Ovary (tissue), 9 donors: ENCODE data around the gene OR3A1. TPM values are rescaled to one million over a fixed set of nuclear protein-coding genes. Genes with fewer than 3 reads are reported as not detected.

Experiments used
- polyA plus RNA-seq, 2 donors: library from polyadenylated mRNA; stranded (reverse); fragments of 200-250 nt in 1 of 2; fragments of 350-450 nt in 1 of 2; fragmentation: Illumina TruSeq in 1 of 2; extraction: RNeasy Lipid Tissue Mini Kit (QIAGEN cat#74804) in 1 of 2; gene quantifications; one replicate each; pipeline ENCODE4 v1.2.3, GENCODE V29; 2013 to 2014
- total RNA-seq, 7 donors: library from RNA; depleted of rRNA in 2 of 7; stranded (reverse); fragments of >200 nt in 2 of 7; fragmentation: NEBNext Ultra II Directional in 3 of 7; extraction: Animal tissue kit (Norgen Biotek cat#: 25700) in 3 of 7; gene quantifications; one replicate each; pipeline versions ENCODE4 v1.1.0 to v1.2.4, GENCODE V29; 2016 to 2023
- donor health status: DM: no; HTN: no; CAD: no; lungs with moderate emphysema.
- donor health status: DM: no; HTN: no; CAD: no.
- donor health status: Bipolar disorder and iron deficiency.
- donor health status: DM: yes; HTN: yes; CAD: no.
- donor health status: DM: no; HTN: no; CAD: no.
- donor health status: DM: yes; HTN: yes; CAD: no.

OR3A1 gene
- total and polyA plus RNA-seq, 9 donors, result 0.20 to 0.37 (median 0.28) TPM; not detected in 5

Other genes with a start within 250 kb of the OR3A1 start
- not detected for gene OR1D5, start 234.8 kb downstream of the OR3A1 start, total RNA-seq
- gene OR1D5, start 234.8 kb downstream of the OR3A1 start, polyA plus RNA-seq, result not detected
- gene OR1D2, start 193.9 kb downstream of the OR3A1 start, total RNA-seq, result not detected
- gene OR1D2, start 193.9 kb downstream of the OR3A1 start, polyA plus RNA-seq, result not detected
- not detected for gene OR1G1, start 170.8 kb downstream of the OR3A1 start, total RNA-seq
- gene OR1G1, start 170.8 kb downstream of the OR3A1 start, polyA plus RNA-seq, result not detected
- not detected for gene OR1A2, start 100.8 kb downstream of the OR3A1 start, total RNA-seq
- gene OR1A2, start 100.8 kb downstream of the OR3A1 start, polyA plus RNA-seq, result not detected
- not detected for gene OR1A1, start 90.7 kb downstream of the OR3A1 start, total RNA-seq
- gene OR1A1, start 90.7 kb downstream of the OR3A1 start, polyA plus RNA-seq, result not detected
- 1 to 10 TPM in 3 of 7 donors, under 1 TPM in 2, not detected in 2; 0.33 to 3.0 (median 1.5) TPM for gene OR3A2, start 87.9 kb upstream of the OR3A1 start, total RNA-seq
- under 1 TPM in 1 of 2 donors, not detected in 1; 0.41 TPM for gene OR3A2, start 87.9 kb upstream of the OR3A1 start, polyA plus RNA-seq
- not detected for gene OR1E1, start 100.0 kb upstream of the OR3A1 start, total RNA-seq
- gene OR1E1, start 100.0 kb upstream of the OR3A1 start, polyA plus RNA-seq, result not detected
- not detected for gene OR3A3, start 113.0 kb upstream of the OR3A1 start, total RNA-seq
- gene OR3A3, start 113.0 kb upstream of the OR3A1 start, polyA plus RNA-seq, result not detected
- gene OR1E2, start 135.5 kb upstream of the OR3A1 start, total RNA-seq, result not detected
- gene OR1E2, start 135.5 kb upstream of the OR3A1 start, polyA plus RNA-seq, result not detected
- gene SPATA22, start 173.5 kb upstream of the OR3A1 start, total RNA-seq, result under 1 TPM in 2 of 7 donors, not detected in 5; 0.40 to 0.89 TPM
- under 1 TPM in 1 of 2 donors, not detected in 1; 0.30 TPM for gene SPATA22, start 173.5 kb upstream of the OR3A1 start, polyA plus RNA-seq
- 10 to 100 TPM in 1 of 7 donors, 1 to 10 TPM in 4, under 1 TPM in 2; 0.46 to 10.3 (median 2.9) TPM for gene ASPA, start 177.6 kb upstream of the OR3A1 start, total RNA-seq
- gene ASPA, start 177.6 kb upstream of the OR3A1 start, polyA plus RNA-seq, result 1 to 10 TPM; 1.9 to 7.7 TPM